Effector memory CD8-positive, alpha-beta T cell (primary cell): ENCODE measurements around the gene PSMD2.
A peak's percentile ranks its signal among the peaks of the same experiment; 100 is the strongest.

Experiments
- ATAC-seq: fragments of 150-1000 bp; cut with Tn5 transposase; replicated peaks from 2 replicates; pipeline ENCODE4 v1.10.0; 2021; ENCODE audit warnings: mild to moderate bottlenecking, moderate library complexity
- DNase-seq, 3 experiments: peaks; one replicate each; pipeline ENCODE4 v3.0.0; 2021
- H3K27ac Mint-ChIP-seq, 2 donors: one replicate each; pipeline ENCODE4 v1.8.0; 2022; ENCODE audit warnings: mild to moderate bottlenecking in 2 of 2, mixed read lengths in 2 of 2, moderate library complexity in 2 of 2
- H3K27me3 Mint-ChIP-seq, 2 donors: one replicate each; pipeline ENCODE4 v1.8.0; 2022; ENCODE audit warnings: mixed read lengths in 2 of 2
- H3K36me3 Mint-ChIP-seq: one replicate; pipeline ENCODE4 v1.8.0; 2022; ENCODE audit warnings: mild to moderate bottlenecking, moderate library complexity, mixed read lengths; ENCODE audit not compliant: insufficient read depth
- H3K4me1 Mint-ChIP-seq, 2 donors: one replicate each; pipeline ENCODE4 v1.8.0; 2022; ENCODE audit warnings: low read depth in 2 of 2, mixed read lengths in 2 of 2
- H3K4me3 Mint-ChIP-seq, 2 donors: one replicate each; pipeline ENCODE4 v1.8.0; 2022; ENCODE audit warnings: mild to moderate bottlenecking in 2 of 2, mixed read lengths in 2 of 2, moderate library complexity in 2 of 2
- H3K9me3 Mint-ChIP-seq, 2 donors: one replicate each; pipeline ENCODE4 v1.8.0; 2022; ENCODE audit warnings: mixed read lengths in 2 of 2

The PSMD2 gene

GRCh38 chr3:184291044-184291737 is 7.8 kb upstream of the PSMD2 start:
- DNase-seq (no peak), ATAC-seq (no peak)
- no peak overlapping the region for H3K27ac Mint-ChIP-seq
- H3K4me1 Mint-ChIP-seq = no peaks in the 10 kb centered on the region
- no peak overlapping the region for H3K4me3 Mint-ChIP-seq
- H3K27me3 Mint-ChIP-seq = peaks cover 3 to 43% of the 10 kb centered on the region in 2 donors
- H3K36me3 Mint-ChIP-seq = no peaks in the 10 kb centered on the region
- H3K9me3 Mint-ChIP-seq = no peaks in the 10 kb centered on the region

GRCh38 chr3:184291738-184292445 is 7.1 kb upstream of the PSMD2 start:
- peaks cover 0 to 36% of the 10 kb centered on the region in 2 donors for H3K27me3 Mint-ChIP-seq
- ATAC-seq = no peak

GRCh38 chr3:184295771-184296170 is 3.3 kb upstream of the PSMD2 start:
- Mint-ChIP-seq H3K9me3 (no peaks in the 10 kb centered on the region), H3K4me1 (peaks cover 11 to 12% of the 10 kb centered on the region in 2 donors), H3K4me3 (no peak overlapping the region), H3K27me3 (peaks cover 0 to 10% of the 10 kb centered on the region in 2 donors), H3K27ac (no peak overlapping the region), H3K36me3 (peaks cover 28% of the 10 kb centered on the region)
- no peak for DNase-seq
- ATAC-seq = no peak

More at GRCh38 chr3:184291738-184292445, 7.1 kb upstream of the PSMD2 start:
- H3K36me3 Mint-ChIP-seq = no peaks in the 10 kb centered on the region
- H3K27ac Mint-ChIP-seq = no peak overlapping the region
- DNase-seq = no peak
- no peaks in the 10 kb centered on the region for H3K9me3 Mint-ChIP-seq
- H3K4me3 Mint-ChIP-seq = no peak overlapping the region
- H3K4me1 Mint-ChIP-seq = no peaks in the 10 kb centered on the region

GRCh38 chr3:184296616-184297015 is 2.4 kb upstream of the PSMD2 start:
- DNase-seq (no peak), ATAC-seq (no peak)
- Mint-ChIP-seq H3K4me3 (no peak overlapping the region), H3K27ac (no peak overlapping the region), H3K4me1 (peaks cover 11 to 15% of the 10 kb centered on the region in 2 donors), H3K27me3 (peaks cover 0 to 1% of the 10 kb centered on the region in 2 donors), H3K36me3 (peaks cover 36% of the 10 kb centered on the region), H3K9me3 (no peaks in the 10 kb centered on the region)

- H3K4me3 Mint-ChIP-seq = peak overlapping the region; percentile 86 to 90
- ATAC-seq (no peak), DNase-seq (no peak)
- H3K27ac Mint-ChIP-seq = peak overlapping the region; percentile 89 to 91
- peaks cover 11 to 25% of the 10 kb centered on the region in 2 donors for H3K4me1 Mint-ChIP-seq
- H3K27me3 Mint-ChIP-seq = no peaks in the 10 kb centered on the region
- no peaks in the 10 kb centered on the region for H3K9me3 Mint-ChIP-seq
- H3K36me3 Mint-ChIP-seq = peaks cover 65% of the 10 kb centered on the region
Measured at GRCh38 chr3:184299488-184300377, 692 bp downstream of the PSMD2 start.

GRCh38 chr3:184300378-184300720 is 1.3 kb downstream of the PSMD2 start:
- no peak overlapping the region for H3K27ac Mint-ChIP-seq
- H3K4me1 Mint-ChIP-seq = peaks cover 11 to 25% of the 10 kb centered on the region in 2 donors
- DNase-seq = no peak
- H3K4me3 Mint-ChIP-seq = peak overlapping the region; percentile 86 to 90
- no peaks in the 10 kb centered on the region for H3K27me3 Mint-ChIP-seq
- no peaks in the 10 kb centered on the region for H3K9me3 Mint-ChIP-seq
- ATAC-seq = no peak
- H3K36me3 Mint-ChIP-seq = peaks cover 71% of the 10 kb centered on the region

- peaks cover 6 to 14% of the 10 kb centered on the region in 2 donors for H3K4me1 Mint-ChIP-seq
- ATAC-seq (peak; percentile 48), DNase-seq (no peak)
- peaks cover 87% of the 10 kb centered on the region for H3K36me3 Mint-ChIP-seq
- H3K27ac Mint-ChIP-seq = no peak overlapping the region
- H3K4me3 Mint-ChIP-seq = no peak overlapping the region
- no peaks in the 10 kb centered on the region for H3K27me3 Mint-ChIP-seq
- no peaks in the 10 kb centered on the region for H3K9me3 Mint-ChIP-seq
Measured at GRCh38 chr3:184305577-184305976, 6.5 kb downstream of the PSMD2 start.

GRCh38 chr3:184306341-184306972 is 7.4 kb downstream of the PSMD2 start:
- no peak for ATAC-seq
- Mint-ChIP-seq H3K9me3 (no peaks in the 10 kb centered on the region), H3K27ac (no peak overlapping the region), H3K36me3 (peaks cover 79% of the 10 kb centered on the region), H3K4me3 (no peak overlapping the region), H3K4me1 (peaks cover 5 to 11% of the 10 kb centered on the region in 2 donors), H3K27me3 (no peaks in the 10 kb centered on the region)
- DNase-seq = no peak

GRCh38 chr3:184307915-184308314 is 8.9 kb downstream of the PSMD2 start:
- Mint-ChIP-seq H3K27ac (no peak overlapping the region), H3K27me3 (no peaks in the 10 kb centered on the region), H3K4me3 (no peak overlapping the region), H3K36me3 (peaks cover 64% of the 10 kb centered on the region), H3K4me1 (peaks cover 4 to 5% of the 10 kb centered on the region in 2 donors), H3K9me3 (no peaks in the 10 kb centered on the region)
- ATAC-seq (no peak), DNase-seq (no peak)

GRCh38 chr3:184308744-184309143 is 9.7 kb downstream of the PSMD2 start:
- H3K4me3 Mint-ChIP-seq = no peak overlapping the region
- ATAC-seq (no peak), DNase-seq (no peak)
- H3K9me3 Mint-ChIP-seq = no peaks in the 10 kb centered on the region
- H3K27me3 Mint-ChIP-seq = no peaks in the 10 kb centered on the region
- H3K4me1 Mint-ChIP-seq = peaks cover 4 to 5% of the 10 kb centered on the region in 2 donors
- peaks cover 57% of the 10 kb centered on the region for H3K36me3 Mint-ChIP-seq
- peak overlapping the region in 1 of 2 donors; percentile 46 for H3K27ac Mint-ChIP-seq

GRCh38 chr3:184311633-184312032 is 12.6 kb downstream of the PSMD2 start:
- Mint-ChIP-seq H3K4me1 (peaks cover 12 to 14% of the 10 kb centered on the region in 2 donors), H3K36me3 (peaks cover 53% of the 10 kb centered on the region), H3K27ac (peak overlapping the region in 1 of 2 donors; percentile 2), H3K4me3 (no peak overlapping the region), H3K9me3 (no peaks in the 10 kb centered on the region), H3K27me3 (no peaks in the 10 kb centered on the region)
- ATAC-seq (no peak), DNase-seq (no peak)

GRCh38 chr3:184314363-184314699 is 15.3 kb downstream of the PSMD2 start, which contains the start of gene EIF4G1:
TSS of gene EIF4G1 (plus strand) at chr3:184314606. CDS start at chr3:184315797, 1,191 bp downstream.
- no peaks in the 10 kb centered on the region for H3K27me3 Mint-ChIP-seq
- peak within 1 kb of the TSS; percentile 77 to 93 for H3K27ac Mint-ChIP-seq
- H3K9me3 Mint-ChIP-seq = no peaks in the 10 kb centered on the region
- DNase-seq = peak; percentile 86 to 92 (median 87)
- H3K4me3 Mint-ChIP-seq = peak within 1 kb of the TSS; percentile 75 to 81
- H3K36me3 Mint-ChIP-seq = peaks cover 43% of the 10 kb centered on the region
- peak; percentile 82 for ATAC-seq
- peaks cover 29 to 34% of the 10 kb centered on the region in 2 donors for H3K4me1 Mint-ChIP-seq
